Purkinje cell (primary cell): ENCODE measurements around the gene SCAND1. TPM values are rescaled to one million over a fixed set of nuclear protein-coding genes. Genes with fewer than 3 reads are reported as not detected.

Experiments
- polyA plus RNA-seq: library from polyadenylated mRNA; unstranded; fragments of >200 nt; fragmentation: Nextera tagmentation; gene quantifications from 2 replicates; pipeline ENCODE4 v1.2.1, GENCODE V29; 2014

SCAND1 gene
- polyA plus RNA-seq, result 1.2 and 1.7 TPM in 2 replicates

GRCh38 chr20:35954200-35954906, at the start of gene SCAND1:
TSS of gene SCAND1 (minus strand) at chr20:35954502. CDS start at chr20:35954284, 218 bp downstream.

GRCh38 chr20:35967979-35968640, 13.8 kb upstream of the SCAND1 start, which contains the start of gene CNBD2:
TSS of gene CNBD2 (plus strand) at chr20:35968590. CDS start at chr20:35968763, 173 bp downstream.

Other genes with a start within 250 kb of the SCAND1 start
- gene RBM39, start 212.2 kb downstream of the SCAND1 start, polyA plus RNA-seq, result 121 and 138 TPM in 2 replicates
- 139 and 149 TPM in 2 replicates for gene PHF20, start 182.5 kb downstream of the SCAND1 start, polyA plus RNA-seq
- gene CNBD2, start 14.1 kb upstream of the SCAND1 start, polyA plus RNA-seq, result 0.91 and 1.9 TPM in 2 replicates
- gene EPB41L1, start 200.2 kb upstream of the SCAND1 start, polyA plus RNA-seq, result 10.3 and 15.2 TPM in 2 replicates